PFSK-1 (cell line): Measurements from ENCODE around the gene MRTFA.

Experiments used
- TAF1 ChIP-seq: IDR thresholded peaks from 2 replicates; pipeline ENCODE4 v1.6.1; 2012; ENCODE audit warnings: low read length, control low read depth, borderline replicate concordance; ENCODE audit not compliant: insufficient read depth
- TF ChIP-seq, protein P1 (sequence below), 2 experiments: IDR thresholded peaks; 2 replicates each; pipeline versions ENCODE4 v1.6.1 to v1.8.0; 2011 to 2012; ENCODE audit warnings: low read depth in 2 of 2, low read length in 2 of 2, control low read depth in 1 of 2, inconsistent platforms in 1 of 2, mild to moderate bottlenecking in 1 of 2, moderate library complexity in 1 of 2; ENCODE audit not compliant: insufficient read depth in 1 of 2

DNA sequence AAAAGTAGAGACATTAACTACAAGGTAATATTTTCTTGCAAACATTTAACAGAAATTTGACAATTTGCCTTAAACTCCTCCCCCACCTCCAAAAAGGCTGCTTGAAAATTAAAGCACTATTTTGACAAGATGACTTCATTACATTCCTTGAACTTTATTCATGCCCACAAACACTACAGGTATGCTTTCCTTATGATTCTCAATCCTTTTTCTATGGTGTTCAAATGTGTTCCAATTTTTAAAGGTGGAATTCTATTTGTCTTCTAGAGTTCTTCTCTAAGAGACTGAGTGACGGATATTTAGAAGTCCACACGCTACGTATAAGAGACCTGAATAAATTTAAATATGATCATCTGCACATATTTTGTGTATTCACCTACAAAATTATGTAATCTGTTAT lies 69.4 kb downstream of the MRTFA start:
- TF ChIP-seq, protein P1, sequence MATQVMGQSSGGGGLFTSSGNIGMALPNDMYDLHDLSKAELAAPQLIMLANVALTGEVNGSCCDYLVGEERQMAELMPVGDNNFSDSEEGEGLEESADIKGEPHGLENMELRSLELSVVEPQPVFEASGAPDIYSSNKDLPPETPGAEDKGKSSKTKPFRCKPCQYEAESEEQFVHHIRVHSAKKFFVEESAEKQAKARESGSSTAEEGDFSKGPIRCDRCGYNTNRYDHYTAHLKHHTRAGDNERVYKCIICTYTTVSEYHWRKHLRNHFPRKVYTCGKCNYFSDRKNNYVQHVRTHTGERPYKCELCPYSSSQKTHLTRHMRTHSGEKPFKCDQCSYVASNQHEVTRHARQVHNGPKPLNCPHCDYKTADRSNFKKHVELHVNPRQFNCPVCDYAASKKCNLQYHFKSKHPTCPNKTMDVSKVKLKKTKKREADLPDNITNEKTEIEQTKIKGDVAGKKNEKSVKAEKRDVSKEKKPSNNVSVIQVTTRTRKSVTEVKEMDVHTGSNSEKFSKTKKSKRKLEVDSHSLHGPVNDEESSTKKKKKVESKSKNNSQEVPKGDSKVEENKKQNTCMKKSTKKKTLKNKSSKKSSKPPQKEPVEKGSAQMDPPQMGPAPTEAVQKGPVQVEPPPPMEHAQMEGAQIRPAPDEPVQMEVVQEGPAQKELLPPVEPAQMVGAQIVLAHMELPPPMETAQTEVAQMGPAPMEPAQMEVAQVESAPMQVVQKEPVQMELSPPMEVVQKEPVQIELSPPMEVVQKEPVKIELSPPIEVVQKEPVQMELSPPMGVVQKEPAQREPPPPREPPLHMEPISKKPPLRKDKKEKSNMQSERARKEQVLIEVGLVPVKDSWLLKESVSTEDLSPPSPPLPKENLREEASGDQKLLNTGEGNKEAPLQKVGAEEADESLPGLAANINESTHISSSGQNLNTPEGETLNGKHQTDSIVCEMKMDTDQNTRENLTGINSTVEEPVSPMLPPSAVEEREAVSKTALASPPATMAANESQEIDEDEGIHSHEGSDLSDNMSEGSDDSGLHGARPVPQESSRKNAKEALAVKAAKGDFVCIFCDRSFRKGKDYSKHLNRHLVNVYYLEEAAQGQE (IDR thresholded peaks at IDR 0.05; ENCODE audit: insufficient read depth in 1 of 2, low read depth in 2 of 2, low read length in 2 of 2): no peak
- TF ChIP-seq TAF1: no peak
